RWPE1 (cell line): ENCODE results near the gene GOLGA1.

Experiments used
- CTCF ChIA-PET: fragments of 350-600 bp; sonication (Branson Sonifier 250); formaldehyde crosslinking; extraction: SDS; loops from one replicate; lab custom pipeline; 2021; lab: Yijun Ruan, JAX
- POLR2A ChIA-PET: fragments of 400-600 bp; formaldehyde crosslinking; extraction: SDS; loops from one replicate; lab custom pipeline; 2020; ENCODE audit warnings: antibody characterized with exemption; ENCODE audit not compliant: low non-redundant PET; lab: Yijun Ruan, JAX
- DNase-seq: peaks from one replicate; pipeline ENCODE4 v3.0.0; 2012; ENCODE audit warnings: low spot score
- H3K27ac ChIP-seq: fragments of 450-650 bp; 2 replicates; pipeline ENCODE4 v1.5.1; 2017
- CTCF ChIP-seq: fragments of 450-650 bp; conservative IDR thresholded peaks from 2 replicates; pipeline ENCODE4 v1.5.1; 2017; ENCODE audit warnings: low read depth, mild to moderate bottlenecking

The GOLGA1 gene

GRCh38 chr9:124868511-124869465, 72.1 kb downstream of the GOLGA1 start:
- POLR2A ChIA-PET = interaction anchor here (0.5 to 0.7 kb wide), 4 partner anchors 14 to 99 kb away, joined by 3 read pairs; no protein-coding TSS in a partner anchor
- peak overlapping the region; percentile 99 for H3K27ac ChIP-seq
- DNase-seq = peak; percentile 98
- CTCF ChIA-PET = interaction anchor here (0.6 to 1.5 kb wide), 3 partner anchors 13 to 97 kb away, joined by 3 to 6 read pairs (median 3); partner anchors contain the start of gene WDR38
- no peak; the same call in 1 of the 2 replicates for TF ChIP-seq CTCF

GRCh38 chr9:124863371-124863871, 77.5 kb downstream of the GOLGA1 start:
- DNase-seq = peak; percentile 94
- H3K27ac ChIP-seq = peak overlapping the region; percentile 99
- ChIA-PET POLR2A (interaction anchor here (1.6 kb wide), 1 partner anchor 9 kb away, joined by 14 read pairs; no protein-coding TSS in a partner anchor), CTCF (interaction anchor here (0.6 to 2.9 kb wide), 6 partner anchors 10 to 280 kb away, joined by 3 to 27 read pairs (median 4); partner anchors contain the start of genes SCAI and WDR38)
- no peak for TF ChIP-seq CTCF

GRCh38 chr9:124861342-124862229, 79.3 kb downstream of the GOLGA1 start, which contains the start of the genes ARPC5L and RPL35:
Gene ARPC5L (plus strand): TSS chr9:124862130. CDS start chr9:124869291, 7,161 bp downstream.
Gene RPL35 (minus strand): TSS chr9:124861957. CDS start chr9:124861912, 45 bp downstream.
- CTCF ChIA-PET = interaction anchor here (0.5 to 2.9 kb wide), 5 partner anchors 9 to 89 kb away, joined by 3 to 27 read pairs (median 4); partner anchors contain the start of gene WDR38
- peak; percentile 51 for TF ChIP-seq CTCF

GRCh38 chr9:124860582-124861341, 80.1 kb downstream of the GOLGA1 start:
- TF ChIP-seq CTCF = no peak
- ChIA-PET POLR2A (interaction anchor here (0.6 to 1.7 kb wide), 6 partner anchors 9 to 447 kb away, joined by 3 to 5 read pairs (median 4); partner anchors contain the start of gene NR6A1), CTCF (interaction anchor here (0.6 to 2.9 kb wide), 4 partner anchors 8 to 89 kb away, joined by 3 to 27 read pairs (median 10); partner anchors contain the start of gene WDR38)
- peak overlapping the region; percentile 99 for H3K27ac ChIP-seq
- DNase-seq = no peak

More at GRCh38 chr9:124861342-124862229, 79.3 kb downstream of the GOLGA1 start, which contains the start of the genes ARPC5L and RPL35:
- H3K27ac ChIP-seq = peak within 1 kb of the TSS; percentile 99
- POLR2A ChIA-PET = interaction anchor here (0.6 to 1.7 kb wide), 8 partner anchors 9 to 91 kb away, joined by 3 to 14 read pairs (median 4); partner anchors contain the start of gene NR6A1
- peak; percentile 100 for DNase-seq

- ChIA-PET CTCF (interaction anchor here (2.6 kb wide), 1 partner anchor 88 kb away, joined by 16 read pairs; no protein-coding TSS in a partner anchor), POLR2A (interaction anchor here (0.6 kb wide), 1 partner anchor 446 kb away, joined by 3 read pairs; no protein-coding TSS in a partner anchor)
These were observed 80.9 kb downstream of the GOLGA1 start for GRCh38 chr9:124859803-124860581.

More at GRCh38 chr9:124859803-124860581, 80.9 kb downstream of the GOLGA1 start:
- H3K27ac ChIP-seq = peak overlapping the region; percentile 99
- DNase-seq = no peak
- TF ChIP-seq CTCF = no peak
